GM18870 (cell line): ENCODE measurements around the gene LMF1.
"Not testable (repeated sequence)": the region's sequence is repeated elsewhere in the genome, so short reads cannot be mapped to it uniquely, and the experiment has no call there.

Experiments used
- ATAC-seq: cut with Tn5 transposase; IDR thresholded peaks from one replicate; pipeline ENCODE4 v1.9.1; 2021; ENCODE audit warnings: moderate library complexity; ENCODE audit not compliant: unreplicated experiment

Gene LMF1

GRCh38 chr16:873889-874288 lies 96.9 kb downstream of the LMF1 start:
- no peak for ATAC-seq

- ATAC-seq = no peak
Observed at GRCh38 chr16:873243-873661, 97.5 kb downstream of the LMF1 start.

GRCh38 chr16:872436-873242 lies 98.1 kb downstream of the LMF1 start:
- no peak for ATAC-seq

DNA sequence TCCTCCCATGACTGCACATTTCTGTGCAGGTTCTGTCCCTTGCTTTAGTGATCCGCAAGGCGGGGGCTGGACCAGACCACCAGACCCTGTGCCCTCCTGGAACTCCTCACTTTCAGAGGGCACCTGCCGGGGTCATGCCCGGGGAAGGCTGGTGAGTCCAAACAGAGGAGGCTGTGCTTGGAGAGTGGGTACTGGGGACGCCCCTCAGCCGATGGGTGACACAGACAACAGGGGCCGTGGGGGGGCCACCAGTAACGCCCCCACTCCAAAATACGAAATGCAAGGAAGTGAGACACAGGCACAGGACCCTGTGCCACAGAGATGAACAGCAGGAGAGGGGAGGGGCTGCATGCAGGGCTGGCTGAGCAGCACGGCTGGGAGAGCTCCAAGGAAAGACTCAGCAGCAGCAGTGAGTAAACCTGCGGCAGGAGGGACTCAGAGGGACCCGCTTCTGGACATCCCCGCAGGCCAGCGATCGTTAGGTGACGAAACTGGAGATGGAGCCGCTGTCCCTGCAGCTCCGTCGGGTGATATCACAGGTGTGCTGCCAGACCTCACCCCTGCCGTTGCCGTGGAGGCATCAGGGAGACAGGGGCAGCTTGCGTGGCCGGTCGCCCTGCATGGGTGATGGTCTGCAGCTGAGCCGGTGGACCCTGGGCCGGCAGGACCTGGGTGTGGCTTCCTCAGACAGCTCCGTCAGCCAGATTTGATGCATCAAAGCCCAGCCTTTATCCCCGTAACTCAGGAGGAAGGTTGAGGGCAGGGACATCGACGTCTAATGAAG lies 99.0 kb downstream of the LMF1 start:
- ATAC-seq = no peak

GRCh38 chr16:870856-871561 lies 99.8 kb downstream of the LMF1 start:
- ATAC-seq = no peak

GRCh38 chr16:869823-870641 lies 100.8 kb downstream of the LMF1 start:
- no peak for ATAC-seq

GRCh38 chr16:868846-869822 lies 101.7 kb downstream of the LMF1 start:
- ATAC-seq = no peak

DNA sequence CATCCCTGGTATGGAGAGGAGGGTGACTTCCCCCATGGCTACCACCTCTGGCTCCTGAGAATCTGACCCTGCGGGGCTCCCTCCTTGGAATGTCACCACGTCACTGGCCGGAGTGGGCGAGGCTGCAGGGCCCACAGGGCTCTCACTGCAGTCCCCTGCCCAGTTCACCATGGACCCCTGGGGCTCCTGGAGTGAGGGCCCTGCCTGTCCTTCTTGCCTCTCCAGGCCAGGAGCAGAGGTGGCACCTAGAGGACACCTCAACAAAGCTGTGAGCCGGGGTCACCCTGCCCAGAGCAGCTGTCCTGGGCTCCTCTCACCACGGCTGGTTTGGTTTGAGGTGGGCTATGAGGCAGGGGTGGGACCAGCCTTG lies 102.4 kb downstream of the LMF1 start:
- ATAC-seq = no peak

- ATAC-seq = no peak
Observed at GRCh38 chr16:867421-868385, 103.1 kb downstream of the LMF1 start.

DNA sequence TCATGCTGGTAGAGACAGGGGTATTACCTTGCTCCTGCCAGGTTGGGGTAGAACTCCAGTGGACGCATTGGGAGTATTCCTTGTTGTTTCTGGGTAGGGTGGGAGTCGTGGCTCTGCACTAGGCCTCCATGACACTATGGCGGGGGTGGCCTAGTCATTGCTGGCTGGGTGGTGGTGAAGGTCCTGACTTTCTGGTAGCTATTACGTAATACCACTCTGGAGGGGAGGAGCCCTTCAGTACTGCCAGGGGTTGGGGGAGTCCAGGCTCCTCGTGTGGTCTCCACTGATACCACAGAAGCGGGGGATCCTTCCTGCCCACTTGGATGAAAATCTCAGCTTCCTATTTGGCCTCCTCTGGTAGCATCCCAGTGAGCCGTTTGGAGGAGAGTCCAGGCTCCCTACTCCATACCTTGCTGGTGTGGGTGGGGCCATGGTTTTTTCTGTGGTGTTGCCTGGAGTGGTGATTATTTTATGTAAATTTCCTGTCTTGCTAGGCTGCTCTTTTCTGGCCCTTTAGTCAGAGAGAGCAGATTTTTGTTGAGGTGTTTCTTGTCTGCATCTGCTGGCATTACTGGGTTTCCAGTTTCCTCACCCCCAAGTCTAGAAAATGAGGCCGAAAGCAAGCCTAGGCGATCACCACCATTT lies 104.4 kb downstream of the LMF1 start:
- no peak for ATAC-seq

DNA sequence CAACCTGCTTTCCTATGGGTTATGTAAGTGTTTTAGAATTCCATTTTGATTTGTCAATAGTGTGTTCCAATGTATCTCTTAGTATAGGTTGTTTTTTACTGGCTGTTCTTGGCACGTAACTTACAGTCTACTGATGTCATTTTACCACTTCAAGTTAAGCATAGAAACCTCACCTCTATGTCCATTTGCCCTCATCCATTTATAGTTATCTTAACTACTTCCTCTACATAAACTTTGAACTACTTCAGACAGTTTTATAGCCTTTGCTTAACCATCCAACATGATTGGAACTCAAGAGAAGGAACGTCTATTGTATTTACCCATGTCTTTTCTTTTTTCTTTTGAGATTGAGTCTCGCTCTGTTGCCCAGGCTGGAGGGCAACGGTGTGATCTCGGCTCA lies 105.8 kb downstream of the LMF1 start:
- ATAC-seq = no peak

DNA sequence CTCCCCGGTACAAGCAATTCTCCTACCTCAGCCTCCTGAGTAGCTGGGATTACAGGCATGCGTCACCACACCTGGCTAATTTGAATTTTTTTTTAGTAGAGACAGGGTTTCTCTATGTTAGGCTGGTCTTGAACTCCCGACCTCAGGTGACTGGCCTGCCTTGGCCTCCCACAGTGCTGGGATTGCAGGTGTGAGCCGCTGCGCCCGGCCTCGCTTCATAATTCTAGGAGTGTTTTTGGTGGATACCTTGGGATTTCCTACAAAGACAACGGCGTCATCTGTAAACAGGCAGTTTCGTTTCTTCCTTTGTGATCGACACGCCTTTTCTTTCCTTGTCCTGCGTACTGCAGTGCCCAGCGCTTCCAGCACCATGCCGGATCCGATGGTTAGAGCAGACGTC lies 109.3 kb downstream of the LMF1 start:
- no peak for ATAC-seq

GRCh38 chr16:860891-861290 lies 109.9 kb downstream of the LMF1 start:
- no peak for ATAC-seq

DNA sequence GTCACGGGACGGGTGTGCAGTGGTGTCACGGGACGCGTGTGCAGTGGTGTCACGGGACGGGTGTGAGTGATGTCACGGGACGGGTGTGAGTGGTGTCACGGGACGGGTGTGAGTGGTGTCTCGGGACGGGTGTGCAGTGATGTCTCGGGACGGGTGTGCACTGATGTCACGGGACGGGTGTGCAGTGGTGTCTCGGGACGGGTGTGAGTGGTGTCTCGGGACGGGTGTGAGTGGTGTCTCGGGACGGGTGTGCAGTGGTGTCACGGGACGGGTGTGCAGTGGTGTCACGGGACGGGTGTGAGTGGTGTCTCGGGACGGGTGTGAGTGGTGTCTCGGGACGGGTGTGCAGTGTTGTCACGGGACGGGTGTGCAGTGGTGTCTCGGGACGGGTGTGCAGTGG lies 111.8 kb downstream of the LMF1 start:
- ATAC-seq = not testable (repeated sequence)

GRCh38 chr16:858441-858840 lies 112.3 kb downstream of the LMF1 start:
- not testable (repeated sequence) for ATAC-seq

- no peak for ATAC-seq
Observed at GRCh38 chr16:856811-857210, 114.0 kb downstream of the LMF1 start.

GRCh38 chr16:856101-856500 lies 114.7 kb downstream of the LMF1 start:
- no peak for ATAC-seq

DNA sequence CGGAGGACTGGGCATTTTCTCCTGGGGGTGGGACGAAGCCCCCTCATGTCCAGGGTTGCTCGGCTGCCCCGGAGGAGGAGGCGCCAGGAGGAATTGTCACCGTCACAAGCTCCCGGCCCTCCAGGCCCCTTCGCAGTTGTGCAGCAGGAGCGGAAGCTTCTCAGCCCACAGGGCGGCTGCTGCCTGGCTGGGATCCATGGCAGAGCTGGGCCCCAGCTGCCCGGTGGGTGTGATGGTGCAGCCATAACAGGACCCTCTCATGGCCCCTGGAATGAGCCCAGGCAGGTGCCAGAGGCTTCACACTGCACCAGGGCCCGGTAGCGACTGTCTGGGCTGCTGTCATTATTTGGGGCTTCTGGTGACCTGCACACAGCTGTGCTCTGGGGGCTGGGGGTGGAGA lies 115.3 kb downstream of the LMF1 start:
- no peak for ATAC-seq
